NCI-H1417 treated with DMSO at 0.1 percent for 48 hours (cell line): ENCODE measurements around the gene GTF2H4.
"Not testable (repeated sequence)": the region's sequence is repeated elsewhere in the genome, so short reads cannot be mapped to it uniquely, and the experiment has no call there.

ENCODE experiments used
- DNase-seq: peaks from one replicate; lab custom pipeline; 2025; lab: John Stamatoyannopoulos, UW

Gene GTF2H4

DNA sequence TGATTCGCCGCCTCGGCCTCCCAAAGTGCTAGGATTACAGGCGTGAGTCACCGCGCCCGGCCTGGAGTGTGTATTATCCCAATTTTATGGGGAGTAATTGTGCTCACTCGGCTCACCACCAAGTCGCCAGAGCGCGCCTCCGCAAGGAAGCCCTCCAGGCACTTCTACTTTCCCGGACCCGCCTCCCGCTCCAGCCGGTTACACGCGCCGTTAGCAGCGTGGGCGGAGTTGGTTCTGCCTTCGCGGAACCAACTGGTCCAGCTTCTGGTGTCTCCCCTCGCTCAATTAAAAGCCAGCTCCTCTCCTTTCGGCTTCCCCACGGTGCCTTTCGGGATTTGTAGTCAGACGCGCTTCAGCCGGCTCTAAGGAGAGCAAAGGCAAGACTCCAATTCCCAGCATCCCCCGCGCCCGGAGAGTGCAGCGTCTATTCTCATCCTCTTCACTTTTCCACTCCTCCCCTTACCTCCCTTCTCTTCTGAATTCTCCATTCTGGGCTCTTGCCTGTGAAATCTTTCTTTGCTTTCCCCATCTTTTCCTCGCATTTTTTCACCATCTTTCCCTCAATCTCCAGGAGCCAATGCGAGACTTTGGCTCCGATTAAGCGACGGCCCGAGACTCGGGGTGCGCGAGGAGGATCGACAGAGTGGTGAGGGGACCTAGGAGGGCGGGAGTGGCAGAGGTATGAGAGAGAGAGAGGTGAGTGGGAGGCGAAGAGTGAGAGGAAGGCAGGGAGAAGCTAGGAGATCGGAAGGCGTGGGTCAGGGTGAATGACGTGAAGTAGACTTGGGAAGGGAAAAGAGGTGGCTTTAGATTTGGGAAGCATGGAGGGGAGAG, at the start of gene GTF2H4:
Gene GTF2H4 (plus strand): TSS at position 450 of the 834 bp plus-strand sequence.
- DNase-seq, result peak; percentile 90

DNA sequence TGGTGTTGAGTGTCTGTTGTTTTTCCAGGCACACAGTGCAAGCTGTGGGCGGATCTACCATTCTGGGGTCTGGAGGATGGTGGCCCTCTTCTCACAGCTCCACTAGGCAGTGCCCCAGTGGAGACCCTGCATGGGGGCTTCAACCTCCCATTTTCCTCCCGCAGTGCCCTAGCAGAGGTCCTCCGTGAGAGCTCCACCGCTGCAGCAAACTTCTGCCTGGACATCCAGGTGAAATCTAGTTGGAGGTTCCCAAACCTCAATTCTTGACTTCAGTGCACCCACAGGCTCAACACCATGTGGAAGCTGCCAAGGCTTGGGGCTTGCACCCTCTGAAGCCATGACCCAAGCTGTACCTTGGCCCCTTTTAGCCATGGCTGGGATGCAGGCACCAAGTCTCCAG, 48.3 kb upstream of the GTF2H4 start:
- not testable (repeated sequence) for DNase-seq

DNA sequence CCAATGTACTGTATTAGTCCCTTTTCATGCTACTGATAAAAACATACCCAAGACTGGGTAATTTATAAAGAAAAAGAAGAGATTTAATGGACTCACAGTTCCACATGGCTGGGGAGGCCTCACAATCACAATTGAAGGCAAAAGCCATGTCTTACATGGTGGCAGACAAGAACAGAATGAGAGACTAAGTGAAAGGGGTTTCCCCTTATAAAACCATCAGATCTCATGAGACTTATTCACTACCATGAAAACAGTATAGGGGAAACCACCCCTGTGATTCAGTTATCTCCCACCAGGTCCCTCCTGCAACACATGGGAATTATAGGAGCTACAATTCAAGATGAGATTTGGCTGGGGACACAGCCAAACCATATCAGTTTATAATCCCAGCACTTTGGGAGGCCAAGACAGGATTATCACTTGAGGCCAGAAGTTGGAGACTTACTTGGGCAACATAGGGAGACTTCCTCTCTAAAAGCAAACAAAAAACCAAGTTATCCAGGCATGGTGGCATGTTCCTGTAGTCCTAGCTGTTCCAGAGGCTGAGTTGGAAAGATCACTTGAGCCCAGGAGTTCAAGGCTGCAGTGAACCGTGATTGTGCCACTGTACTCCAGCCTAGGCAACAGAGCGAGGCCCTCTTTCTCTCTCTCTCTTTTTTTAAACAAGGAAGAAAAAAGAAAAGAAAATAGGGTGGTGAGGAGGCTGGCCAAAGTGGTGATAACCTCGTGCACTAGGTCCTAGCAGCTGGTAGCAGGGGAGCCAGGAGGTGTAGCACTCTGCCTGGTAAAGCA, 46.6 kb upstream of the GTF2H4 start:
- no peak for DNase-seq

DNA sequence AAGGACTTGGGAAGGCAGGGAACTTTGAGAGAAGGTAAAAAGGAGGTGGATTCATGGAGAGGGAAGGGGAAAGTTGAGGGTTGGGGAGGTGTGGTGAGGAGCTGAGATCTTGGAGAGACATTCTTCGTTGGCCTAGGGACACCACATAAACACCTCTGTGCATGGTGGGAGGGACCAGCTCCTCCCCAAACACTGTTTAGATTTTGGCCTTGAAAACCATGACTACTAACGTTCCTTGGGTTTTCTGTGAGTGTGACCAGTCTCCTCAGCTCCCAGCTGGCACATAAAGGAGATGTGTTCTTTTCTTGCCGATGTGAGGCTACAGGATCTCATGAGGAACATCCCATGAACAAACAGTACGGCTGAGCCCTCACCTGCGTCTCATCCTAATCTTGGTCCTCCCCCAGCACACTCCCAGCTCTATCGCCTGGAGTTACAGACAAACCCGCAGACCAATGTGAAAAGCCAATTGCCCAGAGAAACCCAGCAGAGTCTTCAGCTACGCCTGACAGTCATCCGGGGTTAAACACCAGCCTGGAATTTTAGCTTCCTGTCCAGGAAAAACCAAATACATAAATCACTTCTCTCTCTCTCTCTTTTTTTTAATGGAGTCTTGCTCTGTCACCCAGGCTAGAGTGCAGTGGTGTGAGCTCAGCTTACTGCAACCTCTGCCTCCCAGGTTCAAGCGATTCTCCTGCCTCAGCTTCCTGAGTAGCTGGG, 45.7 kb upstream of the GTF2H4 start:
- no peak for DNase-seq

GRCh38 chr6:30864325-30864724, 43.7 kb upstream of the GTF2H4 start:
- no peak for DNase-seq

DNA sequence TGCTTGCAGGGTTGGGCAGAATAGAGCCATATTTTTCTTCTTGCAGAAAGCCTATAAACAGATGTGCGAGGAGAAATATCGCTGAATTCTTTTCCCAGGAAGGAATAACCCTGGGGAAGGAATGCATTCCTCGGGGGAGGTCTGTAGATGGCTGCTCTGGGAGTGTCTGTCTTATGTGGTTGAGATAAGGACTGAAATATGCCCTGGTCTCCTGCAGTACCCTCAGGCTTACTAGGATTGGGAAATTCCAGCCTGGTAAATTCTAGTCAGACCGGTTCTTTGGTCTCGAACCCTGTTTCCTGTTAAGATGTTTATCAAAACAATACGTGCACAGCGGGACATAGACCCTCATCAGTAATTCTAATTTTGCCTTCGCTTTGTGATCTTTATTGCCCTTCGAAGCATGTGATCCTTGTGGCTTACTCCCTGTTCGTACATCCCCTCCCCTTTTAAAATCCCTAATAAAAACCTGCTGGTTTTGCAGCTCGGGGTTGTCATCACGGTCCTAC, 38.7 kb upstream of the GTF2H4 start:
- not testable (repeated sequence) for DNase-seq

GRCh38 chr6:30870546-30870945, 37.5 kb upstream of the GTF2H4 start:
- no peak for DNase-seq

DNA sequence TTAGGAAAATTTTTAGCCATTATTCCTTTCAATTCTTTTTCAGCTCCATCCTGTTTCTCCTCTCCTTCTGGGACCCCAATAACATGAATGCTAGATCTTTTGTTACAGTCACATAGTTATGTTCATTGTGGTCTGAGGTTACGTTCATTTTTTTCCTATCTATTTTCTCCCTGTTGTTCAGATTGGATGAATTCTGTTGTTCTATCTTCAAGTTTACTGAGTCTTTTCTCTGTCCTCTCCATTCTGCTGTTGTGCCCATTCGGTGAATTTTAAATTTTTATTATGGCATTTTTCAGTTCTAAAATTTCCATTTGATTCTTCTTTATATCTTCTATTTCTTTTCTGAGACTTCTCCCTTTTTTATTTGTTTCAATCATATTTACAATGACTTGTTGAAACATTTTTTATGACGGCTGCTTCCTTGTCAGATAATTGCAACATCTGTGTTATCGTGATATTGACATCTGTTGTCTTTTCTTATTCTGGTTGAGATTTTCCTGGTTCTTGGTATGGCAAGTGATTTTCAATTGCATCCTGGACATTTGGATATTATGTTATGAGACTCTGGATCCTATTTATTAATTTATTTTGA, 36.3 kb upstream of the GTF2H4 start:
- no peak for DNase-seq

DNA sequence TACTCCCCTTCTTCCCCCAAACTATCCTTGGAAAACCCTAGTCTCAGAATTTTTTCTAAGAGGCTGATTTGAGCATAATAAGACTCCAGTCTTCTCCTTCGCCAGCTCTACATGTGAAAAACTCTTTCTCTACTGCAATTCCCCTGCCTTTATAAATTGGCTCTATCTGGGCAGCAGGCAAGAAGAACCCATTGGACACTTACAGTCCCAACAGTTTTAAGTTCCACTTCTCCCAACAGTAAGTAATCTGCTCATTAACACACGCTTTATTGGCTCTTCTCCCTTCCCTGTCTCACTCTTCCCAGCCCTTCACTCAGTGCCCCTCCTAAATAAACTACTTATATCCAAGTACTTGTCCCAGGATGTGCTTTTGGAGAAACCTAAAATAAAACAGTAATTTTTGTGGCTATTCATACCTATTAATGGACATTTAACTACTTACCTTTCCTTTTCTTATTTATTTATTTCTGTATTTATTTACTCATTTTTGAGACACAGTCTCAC, 34.8 kb upstream of the GTF2H4 start:
- no peak for DNase-seq

- DNase-seq, result not testable (repeated sequence)
Observed at GRCh38 chr6:30873795-30874194, 34.2 kb upstream of the GTF2H4 start.

GRCh38 chr6:30875244-30876038, 32.6 kb upstream of the GTF2H4 start:
- DNase-seq, result no peak

DNA sequence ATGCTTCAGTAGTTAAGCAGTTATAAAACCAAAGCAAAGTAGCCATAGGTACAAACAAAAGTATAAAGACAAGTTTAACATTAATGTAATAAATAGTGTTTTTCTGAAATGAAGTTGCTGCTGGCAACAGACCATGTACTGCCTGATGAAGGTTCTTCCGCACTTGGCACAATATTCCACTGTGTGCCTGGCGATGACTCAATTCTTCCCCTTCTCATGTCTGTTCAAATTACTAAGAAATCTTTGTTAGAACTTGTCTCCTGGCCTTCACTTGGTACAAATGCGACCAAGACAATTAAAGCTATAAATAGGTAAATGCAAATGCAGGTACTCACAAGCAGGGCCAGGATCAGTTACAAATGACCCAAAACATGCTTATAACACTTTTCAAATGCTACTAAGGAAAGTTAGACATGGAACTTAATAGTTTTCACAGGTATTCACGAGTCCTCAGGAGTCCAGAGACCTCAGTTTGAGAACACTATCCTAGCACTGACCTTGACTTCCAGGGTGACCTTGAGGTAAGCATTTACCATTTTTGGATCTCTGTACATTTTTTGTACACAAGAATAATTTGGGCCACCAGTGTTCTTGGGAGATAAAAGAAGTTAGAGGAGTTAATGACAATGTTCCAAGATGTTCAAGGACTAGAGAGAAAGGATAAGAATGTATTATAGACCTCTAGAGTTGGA, 31.8 kb upstream of the GTF2H4 start:
- DNase-seq, result no peak

DNA sequence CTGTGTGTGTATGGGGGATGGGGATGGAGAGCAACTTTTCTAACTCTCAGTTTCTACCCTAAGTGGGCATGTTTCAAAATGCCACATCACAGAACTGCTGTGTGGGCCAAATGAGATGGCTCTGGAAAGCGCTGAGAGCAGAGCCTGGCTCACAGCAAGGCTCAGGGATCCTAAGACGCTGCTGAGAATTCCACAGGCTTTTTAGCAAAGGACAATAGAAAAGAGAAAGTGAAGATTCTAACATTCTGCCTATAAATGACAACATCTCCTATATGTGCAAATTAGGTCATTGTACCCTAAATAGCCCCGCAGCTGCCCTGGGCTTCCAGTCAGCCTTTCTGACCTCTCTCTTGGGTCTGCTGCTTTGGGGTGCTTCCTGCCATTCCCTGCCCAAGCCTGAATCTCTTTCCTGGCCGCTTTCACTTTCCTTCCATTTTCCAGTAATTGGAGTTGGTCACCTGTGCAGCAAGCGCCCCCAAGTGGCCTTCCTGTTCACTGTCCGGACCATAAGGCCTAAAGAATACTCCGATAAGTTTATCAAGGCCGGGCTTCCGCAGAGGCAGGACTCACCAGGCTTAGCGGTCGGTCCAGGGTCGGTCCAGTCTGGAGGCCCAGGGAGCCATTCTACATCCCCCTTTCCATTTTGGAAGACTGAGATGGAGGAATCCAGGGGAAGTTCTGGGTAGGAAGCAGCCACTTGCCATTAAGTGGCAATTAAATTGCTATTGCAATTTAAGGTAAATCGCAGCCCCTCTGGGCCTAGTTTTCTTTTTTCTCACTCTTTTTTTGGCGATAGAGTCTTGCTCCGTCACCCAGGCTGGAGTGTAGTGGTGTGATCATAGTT, 30.4 kb upstream of the GTF2H4 start:
- no peak for DNase-seq

DNA sequence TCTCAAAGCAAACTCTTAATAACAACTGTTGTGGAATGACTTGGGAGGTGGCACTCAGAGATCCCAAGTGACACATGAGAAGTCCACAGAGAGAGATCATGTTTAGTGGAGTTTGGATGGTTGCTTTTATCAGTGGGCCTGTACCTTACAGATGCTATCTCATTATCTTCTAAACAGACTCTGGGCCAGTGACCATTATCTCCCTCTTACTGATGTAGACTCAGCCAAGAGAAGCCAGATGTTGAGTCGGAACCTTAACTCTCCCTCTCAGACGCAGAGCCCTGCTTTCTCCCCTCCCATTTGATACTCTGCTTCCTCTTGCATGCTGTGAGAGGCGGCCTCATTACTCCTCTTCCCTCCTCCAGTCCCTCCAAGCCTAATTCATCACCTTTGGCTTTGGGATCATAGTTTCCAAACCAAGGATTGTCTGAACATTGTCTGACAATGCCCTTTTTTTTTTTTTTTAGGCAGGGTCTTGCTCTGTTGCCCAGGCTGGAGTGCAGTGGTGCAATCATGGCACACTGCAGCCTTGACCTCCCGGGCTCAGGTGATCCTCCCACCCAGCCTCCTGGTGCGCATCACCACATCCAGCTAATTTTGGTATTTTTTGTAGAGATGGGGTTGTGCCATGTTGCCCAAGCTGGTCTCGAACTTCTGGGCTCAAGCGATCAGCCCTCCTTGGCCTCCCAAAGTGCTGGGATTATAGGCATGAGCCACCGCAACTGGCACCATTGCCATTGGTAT, 28.2 kb upstream of the GTF2H4 start:
- DNase-seq, result no peak

GRCh38 chr6:30880698-30881252, 27.2 kb upstream of the GTF2H4 start:
- DNase-seq, result no peak

DNA sequence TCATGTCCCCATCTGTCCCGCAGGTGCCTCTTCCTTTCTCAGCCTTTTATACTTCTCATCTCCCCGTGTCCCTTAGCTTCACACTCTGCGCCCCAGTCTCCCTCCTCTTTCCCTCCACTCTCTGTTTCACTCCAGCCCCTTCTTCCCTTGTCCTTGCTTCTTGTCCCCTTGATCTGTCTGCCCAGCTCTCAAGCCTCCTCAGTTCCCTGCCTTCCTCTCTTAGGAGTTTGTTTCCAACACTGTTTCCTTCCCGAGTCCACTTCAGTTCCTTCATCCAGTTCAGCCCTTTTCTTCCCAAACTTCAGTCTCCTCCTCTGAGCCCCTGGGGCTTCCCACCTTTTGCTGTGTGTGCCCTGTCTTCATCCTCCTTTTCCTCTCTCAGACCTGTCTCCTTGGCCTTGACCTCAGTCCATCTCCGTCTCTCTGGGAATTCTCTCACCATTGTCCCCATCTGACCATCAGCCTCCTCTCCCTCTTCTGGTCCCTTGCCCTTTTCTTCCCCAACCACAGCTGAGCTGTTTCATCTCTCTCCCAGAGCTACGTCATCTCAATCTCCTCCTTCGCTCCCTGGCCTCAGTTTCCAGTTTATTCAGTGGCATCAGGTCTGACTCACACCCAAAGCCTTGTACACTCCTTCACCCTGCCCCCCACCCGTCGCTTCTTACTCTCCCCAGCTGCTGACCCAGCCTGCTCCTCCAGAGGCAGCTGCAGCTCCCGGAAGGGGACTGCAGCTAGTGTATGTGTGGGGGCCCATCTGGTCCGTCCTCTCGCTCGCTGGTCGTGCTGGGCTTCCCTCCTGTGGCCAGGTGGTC, 26.4 kb upstream of the GTF2H4 start:
- no peak for DNase-seq

DNA sequence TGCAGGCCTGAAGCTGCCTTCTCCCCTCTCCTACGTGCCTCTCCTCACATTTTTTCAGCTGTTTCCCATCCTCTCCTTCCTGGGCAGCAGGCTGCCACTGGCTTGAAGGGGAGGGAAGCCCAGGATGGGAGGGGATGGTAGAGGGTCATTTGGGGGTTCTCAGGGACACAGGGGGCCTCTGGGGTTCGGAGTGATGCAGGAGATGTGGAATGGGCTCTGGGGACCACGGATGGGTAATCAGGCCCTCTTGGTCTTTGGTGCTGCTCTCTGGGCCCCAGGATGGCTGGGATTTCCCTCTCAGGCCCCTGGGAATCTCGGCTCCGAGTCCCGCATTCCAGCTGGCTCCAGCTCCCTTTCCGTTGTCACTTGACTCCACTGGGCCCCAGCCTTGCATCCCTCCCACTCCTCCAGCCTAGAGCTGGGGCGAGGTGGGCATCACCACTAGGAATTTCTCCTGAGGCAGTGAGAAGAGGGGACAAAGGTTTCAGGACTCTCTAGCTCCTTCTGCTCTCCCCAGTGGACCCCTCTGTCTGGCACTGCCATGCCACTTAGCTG, 25.7 kb upstream of the GTF2H4 start:
- DNase-seq, result no peak
